ENCODE data around the gene TTLL8. TPM values are rescaled to one million over a fixed set of nuclear protein-coding genes. Genes with fewer than 3 reads are reported as not detected.
"Not testable (repeated sequence)": the region's sequence is repeated elsewhere in the genome, so short reads cannot be mapped to it uniquely, and the experiment has no call there.

Gene TTLL8
- total RNA-seq, 2 donors from 2014 or later = not detected

- DNase-seq = no peak
- intact Hi-C loops (cut with DNase I, micrococcal nuclease) = no loop called here
- no peak for ATAC-seq
These were observed 60.0 kb downstream of the TTLL8 start for GRCh38 chr22:49997932-49998717.

GRCh38 chr22:49997251-49997599, 60.9 kb downstream of the TTLL8 start:
- ATAC-seq (peak; percentile 78), DNase-seq (peak; percentile 86 to 91)
- intact Hi-C loops (cut with DNase I, micrococcal nuclease) = no loop called here

- DNase-seq (no peak), ATAC-seq (peak; percentile 1)
- intact Hi-C loops (cut with DNase I, micrococcal nuclease) = no loop called here
These were observed 61.4 kb downstream of the TTLL8 start for GRCh38 chr22:49996518-49997250.

GRCh38 chr22:49996119-49996517, 62.0 kb downstream of the TTLL8 start:
- ATAC-seq (peak; percentile 79), DNase-seq (peak; percentile 57 to 85)
- intact Hi-C loops (cut with DNase I, micrococcal nuclease) = no loop called here

GRCh38 chr22:49995361-49996118, 62.6 kb downstream of the TTLL8 start:
- DNase-seq = no peak
- intact Hi-C loops (cut with DNase I, micrococcal nuclease) = no loop called here

GRCh38 chr22:49995041-49995360, 63.1 kb downstream of the TTLL8 start:
- DNase-seq (no peak), ATAC-seq (no peak)
- intact Hi-C loops (cut with DNase I, micrococcal nuclease) = no loop called here

More at GRCh38 chr22:49995361-49996118, 62.6 kb downstream of the TTLL8 start:
- ATAC-seq = no peak

- intact Hi-C loops (cut with DNase I, micrococcal nuclease) = no loop called here
- ATAC-seq (no peak), DNase-seq (no peak)
These were observed 63.6 kb downstream of the TTLL8 start for GRCh38 chr22:49994361-49995040.

GRCh38 chr22:49993649-49994360, 64.3 kb downstream of the TTLL8 start:
- intact Hi-C loops (cut with DNase I, micrococcal nuclease) = no loop called here
- ATAC-seq = no peak
- DNase-seq = no peak

- peak; percentile 72 to 87 for DNase-seq
- intact Hi-C loops (cut with DNase I, micrococcal nuclease) = no loop called here
- ATAC-seq = peak; percentile 69
These were observed 65.0 kb downstream of the TTLL8 start for GRCh38 chr22:49992921-49993648.

- intact Hi-C loops (cut with DNase I, micrococcal nuclease) = no loop called here
- DNase-seq (no peak), ATAC-seq (no peak)
These were observed 66.1 kb downstream of the TTLL8 start for GRCh38 chr22:49991907-49992533.

- ATAC-seq (no peak), DNase-seq (no peak)
- intact Hi-C loops (cut with DNase I, micrococcal nuclease) = no loop called here
These were observed 66.9 kb downstream of the TTLL8 start for GRCh38 chr22:49991167-49991566.

- DNase-seq, ATAC-seq: not testable (repeated sequence)
- intact Hi-C loops (cut with DNase I, micrococcal nuclease) = loop anchor here in 1 of 2 donors (10.0 kb wide), 1 partner anchor 65 kb away; no protein-coding TSS in a partner anchor
These were observed 68.3 kb downstream of the TTLL8 start for GRCh38 chr22:49989826-49990225.

- ATAC-seq = no peak
- intact Hi-C loops (cut with DNase I, micrococcal nuclease) = loop anchor here in 1 of 2 donors (10.0 kb wide), 1 partner anchor 62 kb away; no protein-coding TSS in a partner anchor
These were observed 71.8 kb downstream of the TTLL8 start for GRCh38 chr22:49986325-49986724.

GRCh38 chr22:49983148-49984042, 74.7 kb downstream of the TTLL8 start:
- ATAC-seq = peak; percentile 38

More at GRCh38 chr22:49986325-49986724, 71.8 kb downstream of the TTLL8 start:
- DNase-seq = no peak

GRCh38 chr22:49981799-49982198, 76.3 kb downstream of the TTLL8 start:
- not testable (repeated sequence) for ATAC-seq, DNase-seq
- intact Hi-C loops (cut with DNase I, micrococcal nuclease) = loop anchor here in 1 of 2 donors (10.0 kb wide), 1 partner anchor 57 kb away; no protein-coding TSS in a partner anchor

More at GRCh38 chr22:49983148-49984042, 74.7 kb downstream of the TTLL8 start:
- intact Hi-C loops (cut with DNase I, micrococcal nuclease) = loop anchor here in 1 of 2 donors (10.0 kb wide), 1 partner anchor 59 kb away; no protein-coding TSS in a partner anchor
- DNase-seq = no peak

Measured in left colon (tissue), 2 donors.